ENCODE results near the gene PLXNA4. TPM values are rescaled to one million over a fixed set of nuclear protein-coding genes. Genes with fewer than 3 reads are reported as not detected.

The PLXNA4 gene
- total and polyA plus RNA-seq, 8 donors = 0.19 to 1.6 (median 0.47) TPM

- no peak for TF ChIP-seq CTCF (IDR thresholded peaks at IDR 0.05)
- DNase-seq = no peak
- H3K27me3 ChIP-seq = peaks cover 0 to 20% (median 6%) of the 10 kb centered on the region in 4 donors
- H3K4me1 ChIP-seq = peaks cover 0 to 8% (median 0%) of the 10 kb centered on the region in 3 donors
- no peak overlapping the region for H3K27ac ChIP-seq
- H3K4me3 ChIP-seq = no peak overlapping the region
- H3K36me3 ChIP-seq = no peaks in the 10 kb centered on the region
- no peak for ATAC-seq
- no peak for FAIRE-seq
- intact Hi-C loops (cut with DNase I) = loop anchor here in 1 of 3 donors (10.0 kb wide), 1 partner anchor 627 kb away; no protein-coding TSS in a partner anchor
- H3K9me3 ChIP-seq = no peaks in the 10 kb centered on the region
- WGBS, 2 donors = 54 to 61% methylated on average over 2 of the region's 2 CpGs
Observed at GRCh38 chr7:132571970-132572369, 4.3 kb downstream of the PLXNA4 start.

- H3K27me3 ChIP-seq = peaks cover 0 to 17% (median 5%) of the 10 kb centered on the region in 4 donors
- DNase-seq (no peak), ATAC-seq (no peak), FAIRE-seq (no peak)
- TF ChIP-seq CTCF (IDR thresholded peaks at IDR 0.05) = no peak
- no peak overlapping the region for H3K27ac ChIP-seq
- H3K36me3 ChIP-seq = no peaks in the 10 kb centered on the region
- 60 to 74% methylated on average over 9 of the region's 9 CpGs for WGBS, 2 donors
- no peak overlapping the region for H3K4me3 ChIP-seq
- H3K4me1 ChIP-seq = no peaks in the 10 kb centered on the region
- no peaks in the 10 kb centered on the region for H3K9me3 ChIP-seq
- intact Hi-C loops (cut with DNase I) = loop anchor here in 1 of 3 donors (10.0 kb wide), 1 partner anchor 625 kb away; no protein-coding TSS in a partner anchor
Observed at GRCh38 chr7:132569884-132570614, 6.2 kb downstream of the PLXNA4 start.

- intact Hi-C loops (cut with DNase I) = no loop called here
- Histone ChIP-seq H3K4me3 (no peak overlapping the region), H3K36me3 (no peaks in the 10 kb centered on the region), H3K27me3 (peaks cover 0 to 7% (median 2%) of the 10 kb centered on the region in 4 donors), H3K27ac (no peak overlapping the region), H3K4me1 (no peaks in the 10 kb centered on the region), H3K9me3 (no peaks in the 10 kb centered on the region)
- WGBS, 2 donors = 60 to 72% methylated on average over 2 of the region's 2 CpGs
- no peak for TF ChIP-seq CTCF (IDR thresholded peaks at IDR 0.05)
- no peak for ATAC-seq
- DNase-seq = no peak
- FAIRE-seq = no peak
Observed at GRCh38 chr7:132568962-132569361, 7.3 kb downstream of the PLXNA4 start.

- Histone ChIP-seq H3K4me3 (no peak overlapping the region), H3K36me3 (no peaks in the 10 kb centered on the region), H3K27me3 (no peaks in the 10 kb centered on the region), H3K27ac (no peak overlapping the region), H3K9me3 (no peaks in the 10 kb centered on the region), H3K4me1 (no peaks in the 10 kb centered on the region)
- FAIRE-seq (no peak), ATAC-seq (no peak), DNase-seq (no peak)
- 74 to 76% methylated on average over 5 of the region's 5 CpGs for WGBS, 2 donors
- intact Hi-C loops (cut with DNase I) = no loop called here
- TF ChIP-seq CTCF (IDR thresholded peaks at IDR 0.05) = no peak
Observed at GRCh38 chr7:132565885-132566284, 10.4 kb downstream of the PLXNA4 start.

- no peak overlapping the region for H3K27ac ChIP-seq
- intact Hi-C loops (cut with DNase I) = no loop called here
- 88 to 91% methylated on average over 5 of the region's 5 CpGs for WGBS, 2 donors
- TF ChIP-seq CTCF (IDR thresholded peaks at IDR 0.05) = no peak
- no peaks in the 10 kb centered on the region for H3K4me1 ChIP-seq
- FAIRE-seq (no peak), DNase-seq (no peak), ATAC-seq (no peak)
- H3K4me3 ChIP-seq = no peak overlapping the region
- no peaks in the 10 kb centered on the region for H3K36me3 ChIP-seq
- no peaks in the 10 kb centered on the region for H3K9me3 ChIP-seq
- no peaks in the 10 kb centered on the region for H3K27me3 ChIP-seq
Observed at GRCh38 chr7:132565441-132565840, 10.8 kb downstream of the PLXNA4 start.

All from pancreas (tissue), 10 donors.